ENCODE measurements around the gene SLCO2B1.

The SLCO2B1 gene

GRCh38 chr11:75229466-75229865 is 78.6 kb downstream of the SLCO2B1 start:
- no peak for DNase-seq

GRCh38 chr11:75230621-75231020 is 79.7 kb downstream of the SLCO2B1 start:
- no peak for DNase-seq

- peak; percentile 23 for DNase-seq
Observed at GRCh38 chr11:75233754-75234172, 82.9 kb downstream of the SLCO2B1 start.

- DNase-seq: no peak
Observed at GRCh38 chr11:75236062-75236461, 85.2 kb downstream of the SLCO2B1 start.

GRCh38 chr11:75237050-75237449 is 86.1 kb downstream of the SLCO2B1 start:
- DNase-seq: no peak

- DNase-seq: no peak
Observed at GRCh38 chr11:75238595-75239440, 87.9 kb downstream of the SLCO2B1 start.

GRCh38 chr11:75239531-75240290 is 88.8 kb downstream of the SLCO2B1 start:
- DNase-seq: no peak

GRCh38 chr11:75240311-75241035 is 89.6 kb downstream of the SLCO2B1 start, which contains the start of gene TPBGL:
TSS of gene TPBGL (plus strand) at chr11:75240774. CDS start at chr11:75241050, 276 bp downstream.
- no peak for DNase-seq

GRCh38 chr11:75241036-75241905 is 90.4 kb downstream of the SLCO2B1 start:
- DNase-seq: peak; percentile 90

- DNase-seq: no peak
Observed at GRCh38 chr11:75241906-75242644, 91.2 kb downstream of the SLCO2B1 start.

- no peak for DNase-seq
Observed at GRCh38 chr11:75242722-75243600, 92.1 kb downstream of the SLCO2B1 start.

- DNase-seq: no peak
Observed at GRCh38 chr11:75244052-75244814, 93.3 kb downstream of the SLCO2B1 start.

GRCh38 chr11:75245356-75246005 is 94.6 kb downstream of the SLCO2B1 start:
- no peak for DNase-seq

- no peak for DNase-seq
Observed at GRCh38 chr11:75246006-75246670, 95.2 kb downstream of the SLCO2B1 start.

GRCh38 chr11:75246671-75247350 is 95.9 kb downstream of the SLCO2B1 start:
- DNase-seq: no peak

- no peak for DNase-seq
Observed at GRCh38 chr11:75248924-75249256, 98.0 kb downstream of the SLCO2B1 start.

GRCh38 chr11:75249704-75250103 is 98.8 kb downstream of the SLCO2B1 start:
- no peak for DNase-seq

GRCh38 chr11:75254326-75254725 is 103.4 kb downstream of the SLCO2B1 start:
- DNase-seq: no peak
